Right forelimb (tissue), 1 donor: ENCODE data around the gene SREBF1.
"Not testable (repeated sequence)": the region's sequence is repeated elsewhere in the genome, so short reads cannot be mapped to it uniquely, and the experiment has no call there.

ENCODE experiments used
- DNase-seq: peaks from one replicate; pipeline ENCODE4 v3.0.0-alpha.2; 2018

The SREBF1 gene

DNA sequence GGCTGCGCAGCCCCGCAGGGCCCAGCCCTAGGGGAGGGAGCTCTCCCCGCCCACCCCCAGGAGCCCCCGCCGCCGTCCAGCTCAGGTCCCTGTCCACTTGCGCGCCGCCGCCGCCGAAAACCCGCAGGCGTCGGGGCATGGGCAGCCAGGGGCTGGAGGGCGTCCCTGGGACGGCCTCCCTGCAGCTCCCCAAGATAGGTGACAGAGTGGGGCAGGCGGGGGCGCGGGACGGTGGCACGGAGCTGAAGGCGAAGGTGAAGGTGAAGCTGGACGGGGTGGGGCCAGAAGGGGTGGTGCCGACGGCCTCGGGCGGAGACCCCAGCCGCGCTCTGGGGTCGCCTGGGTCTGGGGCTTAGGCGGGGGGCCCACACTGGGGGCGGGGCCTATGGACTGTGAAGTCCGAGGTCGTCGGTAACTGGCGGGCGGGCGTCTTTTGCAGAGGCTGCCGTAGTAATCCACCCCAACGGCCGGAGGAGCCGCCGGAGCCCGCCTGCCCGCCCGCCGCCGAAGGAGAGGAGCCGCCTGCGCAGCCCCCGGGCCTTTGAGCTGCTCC lies 27.2 kb downstream of the SREBF1 start:
- no peak for DNase-seq

DNA sequence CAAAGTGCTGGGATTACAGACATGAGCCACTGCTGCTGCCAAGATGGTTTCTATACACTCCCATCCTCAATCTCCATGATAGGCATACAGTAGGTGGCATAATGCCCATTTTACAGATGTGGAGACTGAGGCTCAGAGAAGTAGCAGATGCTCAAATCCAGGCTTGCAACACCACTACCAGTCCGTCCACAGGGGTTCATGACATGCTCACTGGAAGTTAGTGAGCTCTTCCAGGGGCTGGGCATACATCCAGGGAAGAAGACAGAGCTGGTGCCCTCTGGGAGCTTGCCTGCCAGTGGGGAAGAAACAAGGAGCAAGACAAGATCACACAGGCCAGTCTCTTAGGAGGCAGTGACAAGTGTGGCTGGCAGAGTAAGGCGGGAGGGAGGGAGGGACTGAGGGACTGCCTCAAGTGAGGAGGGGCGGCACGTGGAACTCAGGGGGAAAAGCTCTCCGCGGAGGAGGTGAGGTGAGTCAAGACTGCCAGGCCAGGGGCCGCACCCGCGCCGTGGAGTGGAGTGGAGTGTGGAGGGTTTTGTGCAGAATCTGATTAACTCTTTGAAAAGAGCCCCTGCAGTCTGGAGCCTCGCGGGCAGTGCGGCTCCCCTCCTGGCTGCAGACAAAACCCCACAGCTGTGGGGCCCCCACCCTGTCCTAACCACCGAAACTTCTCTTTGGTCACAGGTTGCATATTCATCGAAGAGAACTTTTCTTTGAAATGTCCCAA lies 27.9 kb downstream of the SREBF1 start:
- DNase-seq: no peak

DNA sequence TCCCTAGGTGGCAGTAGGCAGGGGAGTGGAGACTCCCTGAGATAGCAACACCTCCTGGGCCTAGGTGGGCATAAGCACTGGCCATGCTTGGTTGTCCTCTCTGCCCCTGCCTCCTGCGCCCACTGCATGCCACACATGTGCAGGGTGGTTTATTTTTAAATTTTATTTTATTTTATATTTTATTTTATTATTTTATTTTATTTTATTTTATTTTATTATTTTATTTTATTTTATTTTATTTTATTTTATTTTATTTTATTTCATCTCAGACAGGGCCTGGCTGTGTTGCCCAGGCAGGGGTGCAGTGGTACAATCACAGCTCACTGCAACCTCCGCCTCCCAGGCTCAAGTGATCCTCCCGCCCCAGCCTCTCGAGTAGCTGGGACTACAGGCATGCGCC lies 28.6 kb downstream of the SREBF1 start:
- not testable (repeated sequence) for DNase-seq

DNA sequence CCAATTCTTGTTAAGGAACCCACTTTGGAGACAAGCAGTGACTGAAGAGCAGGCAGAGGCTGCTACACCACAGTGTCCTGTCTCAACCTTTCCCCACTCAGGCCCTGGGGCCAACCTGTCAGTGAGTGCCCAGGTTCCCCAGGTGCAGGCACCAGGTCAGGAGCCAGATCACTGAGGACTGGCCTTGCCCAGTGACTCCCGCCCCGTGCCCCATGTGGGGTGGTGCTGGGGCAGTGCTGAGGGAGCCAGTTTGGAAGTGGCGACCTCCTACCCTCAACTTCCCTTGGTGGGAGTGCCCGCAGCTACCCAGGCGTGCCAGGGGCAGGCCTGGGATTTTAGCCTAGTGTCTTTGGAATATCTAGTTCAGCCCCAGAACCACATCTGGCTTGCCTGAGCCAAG lies 29.3 kb downstream of the SREBF1 start:
- no peak for DNase-seq

DNA sequence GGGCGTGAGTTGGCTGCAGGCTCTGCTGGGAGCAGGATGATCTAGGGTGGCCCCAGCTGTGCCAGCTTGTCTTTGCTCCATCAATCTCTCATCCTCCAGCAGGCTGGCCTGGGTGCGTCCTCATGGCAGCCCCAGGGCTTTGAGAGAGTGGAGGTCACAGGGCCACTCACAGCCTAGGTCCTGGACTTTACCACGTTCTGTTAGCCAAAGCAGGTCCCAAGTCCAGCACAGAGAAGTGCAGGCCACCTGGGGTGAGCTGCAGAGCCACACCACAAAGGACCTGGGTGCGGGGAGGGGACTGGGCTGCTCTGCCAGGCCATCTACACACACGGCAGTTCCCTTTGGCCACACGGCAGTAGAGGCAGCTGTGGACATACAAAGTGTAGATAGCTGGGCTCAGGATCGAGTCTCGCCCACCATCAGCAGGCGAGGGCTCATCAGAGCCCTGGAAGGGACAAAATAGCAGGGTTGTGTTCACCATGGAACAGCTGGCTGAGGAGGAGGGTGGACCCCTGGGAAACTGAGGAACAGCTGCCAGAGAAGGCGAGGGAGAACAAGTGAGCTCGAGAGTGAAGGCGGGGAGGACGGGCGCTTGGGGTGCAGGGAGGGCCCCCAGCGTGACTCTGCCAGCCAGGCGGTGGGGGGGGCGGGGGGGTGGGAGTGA lies 30.0 kb downstream of the SREBF1 start:
- DNase-seq: no peak

DNA sequence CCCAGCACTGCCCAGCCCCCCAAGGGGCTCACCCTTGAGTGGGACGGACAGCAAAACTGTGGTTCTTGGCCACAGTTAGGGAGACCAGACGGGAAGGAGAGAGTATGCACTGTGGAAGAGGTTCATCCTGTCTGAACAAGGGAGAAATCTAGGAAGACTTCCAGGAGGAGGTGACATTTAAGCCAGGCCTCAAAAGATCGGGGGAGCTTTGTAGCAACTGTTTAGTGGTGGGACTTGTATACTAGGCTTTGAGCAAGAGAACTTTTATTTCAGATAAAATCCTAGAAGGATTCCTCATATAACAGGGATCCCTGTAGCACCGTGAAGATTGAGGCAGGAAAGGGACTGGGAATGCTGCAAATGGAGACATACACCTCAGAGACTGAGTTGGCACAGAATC lies 30.8 kb downstream of the SREBF1 start:
- DNase-seq: no peak

DNA sequence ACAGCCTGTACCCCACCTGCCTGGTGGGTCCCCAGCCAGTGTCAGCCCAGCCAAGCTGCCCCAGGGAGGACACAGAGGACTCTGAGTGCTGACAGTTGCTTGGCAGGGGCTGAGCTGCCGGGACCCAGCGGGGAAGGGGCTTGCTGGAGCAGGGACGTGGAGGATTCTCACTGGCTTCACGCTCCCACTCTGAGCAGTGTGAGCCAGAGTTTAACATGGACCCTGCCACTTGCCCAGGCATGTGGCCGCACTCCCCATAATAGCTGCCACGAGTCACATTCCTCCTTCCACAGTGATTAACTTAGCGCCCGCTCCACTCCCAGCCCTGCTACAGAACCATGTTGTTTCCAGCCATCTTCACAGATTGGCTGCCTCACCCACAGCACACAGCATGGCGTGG lies 31.2 kb downstream of the SREBF1 start:
- DNase-seq: no peak

DNA sequence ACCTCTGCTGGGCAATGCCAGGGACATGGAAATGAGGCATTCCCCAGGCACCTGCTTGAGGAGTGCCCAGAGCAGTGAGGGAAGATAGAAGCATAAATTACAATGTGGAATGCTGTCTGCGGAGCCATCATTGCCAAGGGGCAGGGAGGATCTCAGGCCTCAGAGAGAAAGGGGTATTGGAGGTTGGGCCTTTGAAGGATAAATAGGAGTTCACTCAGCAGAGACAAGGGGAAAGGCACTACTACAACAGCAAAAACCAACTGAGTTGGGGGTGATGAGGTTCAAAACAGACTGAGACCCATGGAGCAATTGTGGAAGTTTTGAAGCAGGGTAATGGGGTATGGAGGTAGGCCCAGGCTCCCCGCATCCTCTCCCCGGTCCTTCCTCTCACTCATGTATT lies 32.8 kb downstream of the SREBF1 start:
- DNase-seq: no peak

DNA sequence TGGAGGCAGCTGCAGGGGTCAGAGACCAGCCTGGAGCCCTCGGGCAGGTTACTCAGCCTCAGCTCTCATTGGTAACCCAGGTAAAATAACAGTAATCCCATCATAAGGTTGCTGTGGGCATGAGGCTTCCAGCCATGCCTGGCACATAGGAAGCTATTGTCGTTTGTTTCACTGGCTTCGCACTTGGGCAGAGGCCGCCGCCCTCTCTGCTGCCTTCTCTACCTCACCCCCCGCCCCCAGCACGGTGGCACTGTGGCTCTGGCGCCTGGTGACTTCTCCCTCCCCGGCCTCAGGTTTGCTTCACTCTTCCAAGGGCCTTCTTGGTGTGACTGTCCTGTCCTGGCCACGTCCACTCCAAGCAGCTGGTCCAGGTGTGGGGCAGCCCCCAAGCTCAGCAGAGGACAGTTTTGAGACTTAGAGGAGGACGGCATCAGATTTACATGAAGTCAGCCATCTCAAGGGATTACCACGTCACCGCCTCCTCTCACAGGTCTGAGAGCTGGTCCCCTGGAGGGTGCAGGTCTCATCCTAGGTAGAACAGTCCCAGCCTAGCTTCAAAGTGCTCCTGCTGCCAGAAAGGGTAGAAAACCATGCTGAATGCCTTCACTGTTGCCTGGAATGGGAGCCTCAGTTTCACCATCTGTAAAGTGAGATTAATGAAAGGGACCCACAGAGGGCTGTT lies 34.8 kb downstream of the SREBF1 start:
- no peak for DNase-seq

DNA sequence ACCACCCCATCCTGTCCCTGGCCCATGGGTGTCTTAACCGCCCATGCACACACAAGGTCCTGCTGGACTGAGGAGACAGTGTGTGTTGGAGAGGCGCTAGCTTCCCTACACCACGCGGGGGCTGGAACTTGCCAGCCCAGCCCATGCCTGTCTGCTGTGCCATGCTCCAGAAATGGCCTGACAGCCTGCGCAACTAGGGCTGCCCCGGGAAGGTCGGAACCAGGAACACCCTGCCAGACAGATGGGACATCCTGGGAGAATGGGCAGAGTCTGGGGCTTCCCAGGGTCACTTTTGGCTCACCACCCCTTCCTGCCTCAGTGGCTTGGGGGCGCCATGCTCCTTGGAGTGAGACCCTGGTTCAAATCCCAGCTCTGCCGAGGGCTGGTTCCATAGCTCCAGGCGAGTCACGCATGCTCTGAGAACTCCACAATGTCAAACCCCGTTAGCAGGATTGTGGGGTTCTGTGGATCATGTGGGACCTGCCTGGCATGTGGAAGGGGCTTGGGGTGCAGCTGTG lies 36.2 kb downstream of the SREBF1 start:
- DNase-seq: no peak

DNA sequence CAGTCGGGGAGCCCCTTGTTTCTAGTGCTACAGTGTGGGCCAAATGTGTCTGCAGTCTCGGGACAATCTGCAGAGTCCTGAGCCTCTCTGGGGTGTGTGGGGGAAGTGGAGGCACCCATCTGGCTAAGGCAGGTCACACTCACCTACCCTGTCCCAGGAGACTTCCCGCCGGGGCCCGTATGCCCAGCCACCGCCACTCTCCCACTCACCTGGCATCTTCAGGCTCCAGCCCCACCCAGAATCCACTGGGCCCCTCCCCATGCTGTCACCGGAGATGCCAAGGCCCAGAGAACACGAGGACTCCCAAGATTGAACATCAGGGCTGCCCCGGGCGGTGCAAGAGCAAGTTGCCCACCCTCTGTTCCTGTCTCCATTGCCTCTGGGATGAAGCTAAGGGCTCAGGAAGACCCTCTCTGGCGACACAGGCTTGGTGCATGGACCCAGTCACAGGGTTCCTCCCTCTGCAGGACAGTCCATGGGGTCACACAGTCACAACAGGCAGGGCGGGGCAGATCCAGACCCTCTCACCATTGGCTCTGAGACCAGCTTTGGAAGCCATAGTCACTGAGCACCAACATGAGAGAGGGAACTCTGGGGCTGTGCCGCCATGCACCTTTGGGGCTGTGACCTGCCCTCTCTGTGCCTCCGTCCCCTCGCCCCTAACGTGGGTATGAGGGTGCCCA lies 38.1 kb downstream of the SREBF1 start:
- no peak for DNase-seq

DNA sequence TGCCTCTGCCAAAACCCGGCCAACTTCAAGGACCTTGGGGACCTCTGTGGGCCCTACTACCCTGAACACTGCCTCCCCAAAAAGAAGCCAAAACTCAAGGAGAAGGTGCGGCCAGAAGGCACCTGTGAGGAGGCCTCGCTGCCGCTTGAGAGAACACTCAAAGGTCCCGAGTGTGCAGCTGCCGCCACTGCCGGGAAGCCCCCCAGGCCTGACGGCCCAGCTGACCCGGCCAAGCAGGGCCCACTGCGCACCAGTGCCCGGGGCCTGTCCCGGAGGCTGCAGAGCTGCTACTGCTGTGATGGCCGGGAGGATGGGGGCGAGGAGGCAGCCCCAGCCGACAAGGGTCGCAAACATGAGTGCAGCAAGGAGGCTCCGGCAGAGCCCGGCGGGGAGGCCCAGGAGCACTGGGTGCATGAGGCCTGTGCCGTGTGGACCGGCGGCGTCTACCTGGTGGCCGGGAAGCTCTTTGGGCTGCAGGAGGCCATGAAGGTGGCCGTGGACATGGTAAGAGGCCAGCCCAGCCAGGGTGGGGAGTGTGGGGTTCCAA lies 38.7 kb downstream of the SREBF1 start:
- DNase-seq: no peak

DNA sequence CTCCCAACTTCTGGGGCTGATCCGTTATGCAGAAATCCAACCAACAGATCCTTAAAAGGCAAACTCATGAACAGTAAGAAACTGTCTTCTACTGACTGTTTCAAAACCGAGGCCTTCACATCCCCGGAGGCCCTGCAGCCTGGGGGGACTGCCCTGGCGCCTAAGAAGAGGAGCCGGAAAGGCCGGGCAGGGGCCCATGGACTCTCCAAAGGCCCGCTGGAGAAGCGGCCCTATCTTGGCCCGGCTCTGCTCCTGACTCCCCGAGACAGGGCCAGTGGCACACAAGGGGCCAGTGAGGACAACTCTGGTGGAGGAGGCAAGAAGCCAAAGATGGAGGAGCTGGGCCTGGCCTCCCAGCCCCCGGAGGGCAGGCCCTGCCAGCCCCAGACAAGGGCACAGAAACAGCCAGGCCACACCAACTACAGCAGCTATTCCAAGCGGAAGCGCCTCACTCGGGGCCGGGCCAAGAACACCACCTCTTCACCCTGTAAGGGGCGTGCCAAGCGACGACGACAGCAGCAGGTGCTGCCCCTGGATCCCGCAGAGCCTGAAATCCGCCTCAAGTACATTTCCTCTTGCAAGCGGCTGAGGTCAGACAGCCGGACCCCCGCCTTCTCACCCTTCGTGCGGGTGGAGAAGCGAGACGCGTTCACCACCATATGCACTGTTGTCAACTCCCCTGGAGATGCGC lies 39.5 kb downstream of the SREBF1 start:
- no peak for DNase-seq

DNA sequence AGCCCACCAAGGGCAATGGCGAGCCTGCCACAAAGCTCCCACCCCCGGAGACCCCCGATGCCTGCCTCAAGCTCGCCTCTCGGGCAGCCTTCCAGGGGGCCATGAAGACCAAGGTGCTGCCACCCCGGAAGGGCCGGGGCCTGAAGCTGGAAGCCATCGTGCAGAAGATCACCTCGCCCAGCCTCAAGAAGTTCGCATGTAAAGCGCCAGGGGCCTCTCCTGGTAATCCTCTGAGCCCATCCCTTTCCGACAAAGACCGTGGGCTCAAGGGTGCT lies 40.1 kb downstream of the SREBF1 start:
- DNase-seq: no peak

DNA sequence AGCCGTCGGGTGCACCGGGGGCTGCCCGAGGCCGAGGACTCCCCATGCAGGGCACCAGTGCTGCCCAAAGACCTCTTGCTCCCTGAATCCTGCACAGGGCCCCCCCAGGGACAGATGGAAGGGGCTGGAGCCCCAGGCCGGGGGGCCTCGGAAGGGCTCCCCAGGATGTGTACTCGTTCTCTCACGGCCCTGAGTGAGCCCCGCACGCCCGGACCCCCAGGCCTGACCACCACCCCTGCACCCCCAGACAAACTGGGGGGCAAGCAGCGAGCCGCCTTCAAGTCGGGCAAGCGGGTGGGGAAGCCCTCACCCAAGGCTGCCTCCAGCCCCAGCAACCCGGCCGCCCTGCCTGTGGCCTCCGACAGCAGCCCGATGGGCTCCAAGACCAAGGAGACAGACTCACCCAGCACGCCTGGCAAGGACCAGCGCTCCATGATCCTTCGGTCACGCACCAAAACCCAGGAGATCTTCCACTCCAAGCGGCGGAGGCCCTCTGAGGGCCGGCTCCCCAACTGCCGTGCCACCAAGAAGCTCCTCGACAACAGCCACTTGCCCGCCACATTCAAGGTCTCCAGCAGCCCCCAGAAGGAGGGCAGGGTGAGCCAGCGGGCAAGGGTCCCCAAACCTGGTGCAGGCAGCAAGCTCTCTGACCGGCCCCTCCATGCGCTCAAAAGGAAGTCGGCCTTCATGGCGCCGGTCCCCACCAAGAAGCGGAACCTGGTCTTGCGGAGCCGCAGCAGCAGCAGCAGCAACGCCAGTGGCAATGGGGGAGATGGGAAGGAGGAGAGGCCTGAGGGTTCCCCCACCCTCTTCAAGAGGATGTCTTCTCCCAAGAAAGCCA lies 40.6 kb downstream of the SREBF1 start:
- DNase-seq: no peak

DNA sequence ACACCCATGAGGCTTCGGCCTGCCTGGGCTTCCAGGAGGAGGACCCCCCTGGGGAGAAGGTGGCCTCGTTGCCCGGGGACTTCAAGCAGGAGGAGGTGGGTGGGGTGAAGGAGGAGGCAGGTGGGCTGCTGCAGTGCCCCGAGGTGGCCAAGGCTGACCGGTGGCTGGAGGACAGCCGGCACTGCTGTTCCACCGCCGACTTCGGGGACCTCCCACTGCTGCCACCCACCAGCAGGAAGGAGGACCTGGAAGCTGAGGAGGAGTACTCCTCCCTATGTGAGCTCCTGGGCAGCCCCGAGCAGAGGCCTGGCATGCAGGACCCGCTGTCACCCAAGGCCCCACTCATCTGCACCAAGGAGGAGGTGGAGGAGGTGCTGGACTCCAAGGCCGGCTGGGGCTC lies 41.5 kb downstream of the SREBF1 start:
- DNase-seq: no peak

DNA sequence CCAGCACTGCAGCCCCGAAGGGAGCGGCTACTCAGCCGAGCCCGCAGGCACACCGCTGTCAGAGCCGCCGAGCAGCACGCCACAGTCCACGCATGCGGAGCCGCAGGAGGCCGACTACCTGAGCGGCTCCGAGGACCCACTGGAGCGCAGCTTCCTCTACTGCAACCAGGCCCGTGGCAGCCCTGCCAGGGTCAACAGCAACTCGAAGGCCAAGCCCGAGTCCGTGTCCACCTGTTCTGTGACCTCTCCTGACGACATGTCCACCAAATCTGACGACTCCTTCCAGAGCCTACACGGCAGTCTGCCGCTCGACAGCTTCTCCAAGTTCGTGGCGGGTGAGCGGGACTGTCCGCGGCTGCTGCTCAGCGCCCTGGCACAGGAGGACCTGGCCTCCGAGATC lies 42.4 kb downstream of the SREBF1 start:
- no peak for DNase-seq

DNA sequence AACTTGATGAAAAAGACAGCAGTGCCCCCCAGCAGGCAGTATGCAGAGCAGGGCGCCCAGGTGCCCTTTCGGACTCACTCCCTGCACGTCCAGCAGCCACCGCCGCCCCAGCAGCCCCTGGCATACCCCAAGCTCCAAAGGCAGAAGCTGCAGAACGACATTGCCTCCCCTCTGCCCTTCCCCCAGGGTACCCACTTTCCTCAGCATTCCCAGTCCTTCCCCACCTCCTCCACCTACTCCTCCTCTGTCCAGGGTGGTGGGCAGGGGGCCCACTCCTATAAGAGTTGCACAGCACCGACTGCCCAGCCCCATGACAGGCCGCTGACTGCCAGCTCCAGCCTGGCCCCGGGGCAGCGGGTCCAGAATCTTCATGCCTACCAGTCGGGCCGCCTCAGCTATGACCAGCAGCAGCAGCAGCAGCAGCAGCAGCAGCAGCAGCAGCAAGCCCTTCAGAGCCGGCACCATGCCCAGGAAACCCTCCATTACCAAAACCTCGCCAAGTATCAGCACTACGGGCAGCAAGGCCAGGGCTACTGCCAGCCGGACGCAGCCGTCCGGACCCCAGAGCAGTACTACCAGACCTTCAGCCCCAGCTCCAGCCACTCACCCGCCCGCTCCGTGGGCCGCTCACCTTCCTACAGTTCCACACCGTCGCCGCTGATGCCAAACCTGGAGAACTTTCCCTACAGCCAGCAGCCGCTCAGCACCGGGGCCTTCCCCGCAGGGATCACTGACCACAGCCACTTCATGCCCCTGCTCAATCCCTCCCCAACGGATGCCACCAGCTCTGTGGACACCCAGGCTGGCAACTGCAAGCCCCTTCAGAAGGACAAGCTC lies 43.2 kb downstream of the SREBF1 start:
- DNase-seq: no peak

DNA sequence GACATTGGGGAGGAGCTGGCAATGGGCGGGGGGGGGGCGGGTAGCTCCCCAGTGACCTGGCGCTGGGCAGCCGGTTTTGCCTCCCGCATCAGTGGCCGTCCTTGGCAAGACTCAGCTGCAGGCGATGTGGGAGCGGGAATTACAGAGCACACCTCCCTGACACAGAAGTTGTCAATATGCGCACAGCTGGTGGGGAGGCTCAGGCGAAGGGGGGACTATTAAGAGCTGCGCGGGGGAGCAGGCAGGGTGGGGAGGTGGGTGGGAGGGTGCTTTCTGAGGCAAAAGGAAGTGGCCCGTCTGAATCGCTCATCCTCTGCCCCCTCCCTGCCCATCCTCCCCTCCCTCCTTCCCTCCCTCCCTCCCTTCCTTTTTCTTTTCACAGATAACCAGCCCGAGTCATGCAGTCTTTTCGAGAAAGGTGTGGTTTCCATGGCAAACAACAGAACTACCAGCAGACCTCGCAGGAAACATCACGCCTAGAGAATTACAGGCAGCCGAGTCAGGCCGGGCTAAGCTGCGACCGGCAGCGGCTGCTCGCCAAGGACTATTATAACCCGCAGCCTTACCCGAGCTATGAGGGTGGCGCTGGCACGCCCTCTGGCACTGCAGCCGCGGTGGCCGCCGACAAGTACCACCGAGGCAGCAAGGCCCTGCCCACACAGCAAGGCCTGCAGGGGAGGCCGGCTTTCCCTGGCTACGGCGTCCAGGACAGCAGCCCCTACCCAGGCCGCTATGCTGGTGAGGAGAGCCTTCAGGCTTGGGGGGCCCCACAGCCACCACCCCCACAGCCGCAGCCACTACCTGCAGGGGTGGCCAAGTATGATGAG lies 44.0 kb downstream of the SREBF1 start:
- DNase-seq: no peak
